GM12873 (cell line): ENCODE data around the gene RIBC2.

Experiments
- CTCF ChIP-seq: IDR thresholded peaks from 2 replicates; pipeline ENCODE4 v1.5.1; 2012; ENCODE audit warnings: low read depth, mild to moderate bottlenecking, moderate library complexity, low read length, control low read depth; ENCODE audit not compliant: insufficient read depth; ENCODE audit errors: missing control alignments

The RIBC2 gene

GRCh38 chr22:45480717-45481116, 67.2 kb downstream of the RIBC2 start:
- no peak for TF ChIP-seq CTCF

GRCh38 chr22:45481661-45482060, 68.2 kb downstream of the RIBC2 start:
- TF ChIP-seq CTCF = no peak
